ENCODE data around the gene ZNF423. TPM values are rescaled to one million over a fixed set of nuclear protein-coding genes. Genes with fewer than 3 reads are reported as not detected.

Gene ZNF423
- total and polyA plus RNA-seq, 7 donors = 2.3 to 30.7 (median 14.4) TPM

GRCh38 chr16:49492896-49493626, 362.9 kb downstream of the ZNF423 start:
- no peak for TF ChIP-seq CTCF (IDR thresholded peaks at IDR 0.05)
- Histone ChIP-seq H3K27ac (no peak overlapping the region), H3K4me1 (no peaks in the 10 kb centered on the region), H3K27me3 (ENCODE audit: insufficient read depth in 3 of 3, low read length in 2 of 3) (no peaks in the 10 kb centered on the region), H3K36me3 (ENCODE audit: insufficient read depth in 1 of 2, low read depth in 1 of 2) (no peaks in the 10 kb centered on the region), H3K4me3 (no peak overlapping the region), H3K9me3 (no peaks in the 10 kb centered on the region)
- intact Hi-C loops (cut with DNase I) = loop anchor here (2.0 to 10.0 kb wide), 4 partner anchors 100 to 429 kb away; partner anchors contain the start of gene ZNF423 (in 1 of the 2)
- 94 to 96% (median 94%) methylated on average over 16 of the region's 16 CpGs for WGBS, 3 donors
- ATAC-seq (peak in 3 of 4 donors; percentile 5 to 28 (median 20)), DNase-seq (peak in 1 of 2 donors; percentile 40)

- Histone ChIP-seq H3K36me3 (ENCODE audit: insufficient read depth in 1 of 2, low read depth in 1 of 2) (no peaks in the 10 kb centered on the region), H3K27me3 (ENCODE audit: insufficient read depth in 3 of 3, low read length in 2 of 3) (no peaks in the 10 kb centered on the region), H3K27ac (no peak overlapping the region), H3K4me3 (peak overlapping the region; percentile 47), H3K4me1 (no peaks in the 10 kb centered on the region), H3K9me3 (no peaks in the 10 kb centered on the region)
- ATAC-seq (peak; percentile 75 to 92 (median 84)), DNase-seq (peak; percentile 68 to 82)
- 23 to 49% (median 24%) methylated on average over 42 to 62 of the region's 62 CpGs for WGBS, 3 donors
- peak; percentile 88 for TF ChIP-seq CTCF (IDR thresholded peaks at IDR 0.05)
- intact Hi-C loops (cut with DNase I) = loop anchor here (2.0 to 10.0 kb wide), 4 partner anchors 101 to 430 kb away; partner anchors contain the start of gene ZNF423 (in 1 of the 2)
Observed at GRCh38 chr16:49491771-49492761, 363.8 kb downstream of the ZNF423 start.

- no peaks in the 10 kb centered on the region for H3K4me1 ChIP-seq
Observed at GRCh38 chr16:49491106-49491670, 364.7 kb downstream of the ZNF423 start.

More at GRCh38 chr16:49491106-49491670, 364.7 kb downstream of the ZNF423 start:
- intact Hi-C loops (cut with DNase I) = loop anchor here in 1 of 2 donors (5.0 to 10.0 kb wide), 3 partner anchors 284 to 431 kb away; partner anchors contain the start of gene ZNF423
- no peaks in the 10 kb centered on the region for H3K36me3 ChIP-seq (ENCODE audit: insufficient read depth in 1 of 2, low read depth in 1 of 2)
- H3K4me3 ChIP-seq = peak overlapping the region; percentile 47
- peak in 1 of 2 donors; percentile 23 for DNase-seq
- no peak overlapping the region for H3K27ac ChIP-seq
- H3K27me3 ChIP-seq (ENCODE audit: insufficient read depth in 3 of 3, low read length in 2 of 3) = no peaks in the 10 kb centered on the region
- TF ChIP-seq CTCF (IDR thresholded peaks at IDR 0.05) = no peak
- ATAC-seq = no peak
- H3K9me3 ChIP-seq = no peaks in the 10 kb centered on the region
- 74 to 86% (median 81%) methylated on average over 20 of the region's 20 CpGs for WGBS, 3 donors

All from psoas muscle (tissue), 8 donors.